ENCODE data around the gene CRYBB3. TPM values are rescaled to one million over a fixed set of nuclear protein-coding genes. Genes with fewer than 3 reads are reported as not detected.

CRYBB3 gene
- polyA plus RNA-seq, 3 donors = 0.19 to 0.70 (median 0.31) TPM

Other genes starting within 250 kb of the CRYBB3 start
- 10 to 100 TPM; 23.2 to 27.4 (median 25.9) TPM for gene KIAA1671, start 247.1 kb upstream of the CRYBB3 start, polyA plus RNA-seq (ENCODE audit: insufficient read length in 3 of 3)
- gene CRYBB2, start 19.8 kb downstream of the CRYBB3 start, polyA plus RNA-seq (ENCODE audit: insufficient read length in 3 of 3) = under 1 TPM in 2 of 3 donors, not detected in 1; 0.36 to 0.52 TPM

All from renal pelvis (tissue), 3 donors.